CD14-positive monocyte (primary cell): ENCODE measurements around the gene SMYD3. TPM values are rescaled to one million over a fixed set of nuclear protein-coding genes. Genes with fewer than 3 reads are reported as not detected.

Experiments used
- DNase-seq, 3 donors: peaks; one replicate each; pipeline ENCODE4 v3.0.0-alpha.2; 2011 to 2022
- H2AFZ ChIP-seq: 2 replicates; pipeline ENCODE4 v1.6.0; 2012; ENCODE audit warnings: mild to moderate bottlenecking, low read depth, low read length, inconsistent platforms; ENCODE audit not compliant: insufficient read depth, poor library complexity, severe bottlenecking
- H3K27ac ChIP-seq, 2 donors: 1 replicate in 1 of 2; 2 replicates in 1 of 2; pipeline ENCODE4 v1.5.1; 2012 to 2013; ENCODE audit warnings: low read length in 2 of 2, control low read depth in 1 of 2, inconsistent platforms in 1 of 2, low read depth in 1 of 2, mild to moderate bottlenecking in 1 of 2
- H3K27me3 ChIP-seq, 2 donors: one replicate each; pipeline versions ENCODE4 v1.6.0 to v1.6.1; 2011 to 2013; ENCODE audit warnings: low read length in 2 of 2; ENCODE audit not compliant: control insufficient read depth in 2 of 2, insufficient read depth in 2 of 2
- H3K36me3 ChIP-seq, 2 donors: replicated peaks in 1 of 2; 1 replicate in 1 of 2; 2 replicates in 1 of 2; pipeline versions ENCODE4 v1.5.1 to v1.6.1; 2012 to 2013; ENCODE audit warnings: low read length in 2 of 2, control low read depth in 1 of 2, inconsistent platforms in 1 of 2, mild to moderate bottlenecking in 1 of 2; ENCODE audit not compliant: insufficient read depth in 2 of 2, control insufficient read depth in 1 of 2
- H3K4me1 ChIP-seq, 2 donors: 1 replicate in 1 of 2; 2 replicates in 1 of 2; pipeline versions ENCODE4 v1.5.1 to v1.6.1; 2012 to 2013; ENCODE audit warnings: low read length in 2 of 2, control low read depth in 1 of 2, inconsistent platforms in 1 of 2, mild to moderate bottlenecking in 1 of 2, moderate library complexity in 1 of 2; ENCODE audit not compliant: insufficient read depth in 2 of 2, control insufficient read depth in 1 of 2
- H3K4me2 ChIP-seq: replicated peaks from 2 replicates; pipeline ENCODE3; 2012; ENCODE audit warnings: low read length, moderate library complexity, mild to moderate bottlenecking; ENCODE audit not compliant: poor library complexity, severe bottlenecking; ENCODE audit errors: extremely low read depth
- H3K4me3 ChIP-seq, 3 experiments: fragments of 200-600 bp in 1 of 3; sonication (generic) in 1 of 3; replicated peaks in 1 of 3; 1 replicate in 2 of 3; 2 replicates in 1 of 3; pipeline ENCODE4 v1.5.1; 2011 to 2013; ENCODE audit warnings: low read length in 3 of 3, mild to moderate bottlenecking in 3 of 3, control low read depth in 2 of 3, low read depth in 2 of 3, inconsistent platforms in 1 of 3, moderate library complexity in 1 of 3
- H3K79me2 ChIP-seq: 2 replicates; pipeline ENCODE4 v1.6.0; 2012; ENCODE audit warnings: mild to moderate bottlenecking, control low read depth, inconsistent platforms, low read length, moderate library complexity; ENCODE audit not compliant: insufficient read depth
- H3K9ac ChIP-seq: 2 replicates; pipeline ENCODE4 v1.6.0; 2017; ENCODE audit warnings: low read length, mild to moderate bottlenecking; ENCODE audit not compliant: insufficient read depth, poor library complexity, severe bottlenecking
- H3K9me3 ChIP-seq, 2 donors: replicated peaks in 1 of 2; 1 replicate in 1 of 2; 2 replicates in 1 of 2; pipeline versions ENCODE4 v1.5.1 to v1.6.1; 2012 to 2013; ENCODE audit warnings: low read length in 2 of 2, control low read depth in 1 of 2; ENCODE audit not compliant: control insufficient read depth in 1 of 2, insufficient read depth in 1 of 2
- H4K20me1 ChIP-seq: 2 replicates; pipeline ENCODE4 v1.6.0; 2012; ENCODE audit warnings: mild to moderate bottlenecking, low read length, control low read depth, moderate library complexity; ENCODE audit not compliant: insufficient read depth
- H3K27ac Mint-ChIP-seq, 7 donors: one replicate each; pipeline ENCODE4 v1.8.0; 2020; ENCODE audit warnings: mild to moderate bottlenecking in 7 of 7, mixed read lengths in 7 of 7, moderate library complexity in 6 of 7, inconsistent platforms in 2 of 7
- H3K27me3 Mint-ChIP-seq, 3 donors: one replicate each; pipeline ENCODE4 v1.8.0; 2021 to 2022; ENCODE audit warnings: low read depth in 3 of 3, mild to moderate bottlenecking in 3 of 3, mixed read lengths in 3 of 3, moderate library complexity in 3 of 3, inconsistent platforms in 1 of 3
- H3K36me3 Mint-ChIP-seq, 2 donors: one replicate each; pipeline ENCODE4 v1.8.0; 2020; ENCODE audit warnings: mixed read lengths in 2 of 2, inconsistent platforms in 1 of 2, mild to moderate bottlenecking in 1 of 2
- H3K4me1 Mint-ChIP-seq: one replicate; pipeline ENCODE4 v1.8.0; 2020; ENCODE audit warnings: mild to moderate bottlenecking, mixed read lengths
- H3K4me3 Mint-ChIP-seq, 2 donors: one replicate each; pipeline ENCODE4 v1.8.0; 2020; ENCODE audit warnings: mild to moderate bottlenecking in 2 of 2, mixed read lengths in 2 of 2, moderate library complexity in 1 of 2
- H3K9me3 Mint-ChIP-seq, 7 donors: one replicate each; pipeline ENCODE4 v1.8.0; 2020 to 2022; ENCODE audit warnings: mixed read lengths in 7 of 7, mild to moderate bottlenecking in 6 of 7, moderate library complexity in 6 of 7, inconsistent platforms in 2 of 7
- WGBS: methylation state at CpG from one replicate; pipeline ENCODE4 v1.1.5; 2013; ENCODE audit warnings: missing lambda C conversion rate; ENCODE audit not compliant: insufficient coverage; 5-methylcytosine and 5-hydroxymethylcytosine counted together
- intact Hi-C, 2 donors: fragments of 100-400 bp; cut with micrococcal nuclease; formaldehyde crosslinking; loops; one replicate each; pipeline versions ENCODE4 v1.15.0 to v1.15.1; 2023
- polyA plus RNA-seq, 3 donors: library from polyadenylated mRNA; depleted of rRNA in 1 of 3; unstranded in 2 of 3; stranded (reverse) in 1 of 3; fragments of 300-500 nt in 2 of 3; fragments of >200 nt in 1 of 3; fragmentation: Illumina TruSeq in 2 of 3; gene quantifications; 1 replicate in 2 of 3; 2 replicates in 1 of 3; pipeline ENCODE4 v1.2.3, GENCODE V29; 2012 to 2021
- TF ChIP-seq, protein P1 (sequence below): fragments of 200-600 bp; IDR thresholded peaks from one replicate; pipeline ENCODE4 v1.8.0; 2022; ENCODE audit warnings: antibody characterized with exemption, mild to moderate bottlenecking

The SMYD3 gene
- polyA plus RNA-seq, 3 donors: 2.7 to 8.4 (median 4.0) TPM

DNA sequence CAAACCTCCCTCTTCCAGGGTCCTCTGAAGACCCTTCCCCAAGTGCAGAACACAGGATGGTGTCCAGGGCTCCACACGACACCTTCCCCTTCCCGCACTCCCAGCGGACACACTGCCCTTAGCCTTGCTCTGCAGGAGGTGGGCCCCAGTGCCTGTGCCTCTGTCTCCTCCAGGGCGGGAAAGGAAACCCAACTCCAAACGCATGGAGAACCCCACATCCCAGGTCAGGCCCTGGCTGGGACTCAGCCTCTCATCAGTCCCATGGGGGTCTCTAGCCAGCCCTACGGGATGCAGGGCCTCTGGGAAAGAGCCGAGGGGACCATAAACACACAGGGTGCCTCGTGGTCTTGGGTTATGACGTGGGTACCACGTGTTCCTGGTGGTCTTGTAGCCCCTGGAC, 5.6 kb upstream of the SMYD3 start:
- no peak for DNase-seq
- H3K9me3 ChIP-seq: peaks cover 52 to 58% of the 10 kb centered on the region in 2 donors
- no peak overlapping the region for H3K27ac Mint-ChIP-seq
- intact Hi-C loops: no loop called here
- H3K27me3 ChIP-seq: no peaks in the 10 kb centered on the region
- no peaks in the 10 kb centered on the region for H4K20me1 ChIP-seq
- H3K4me1 ChIP-seq: peaks cover 2% of the 10 kb centered on the region in 2 donors
- TF ChIP-seq, protein P1, sequence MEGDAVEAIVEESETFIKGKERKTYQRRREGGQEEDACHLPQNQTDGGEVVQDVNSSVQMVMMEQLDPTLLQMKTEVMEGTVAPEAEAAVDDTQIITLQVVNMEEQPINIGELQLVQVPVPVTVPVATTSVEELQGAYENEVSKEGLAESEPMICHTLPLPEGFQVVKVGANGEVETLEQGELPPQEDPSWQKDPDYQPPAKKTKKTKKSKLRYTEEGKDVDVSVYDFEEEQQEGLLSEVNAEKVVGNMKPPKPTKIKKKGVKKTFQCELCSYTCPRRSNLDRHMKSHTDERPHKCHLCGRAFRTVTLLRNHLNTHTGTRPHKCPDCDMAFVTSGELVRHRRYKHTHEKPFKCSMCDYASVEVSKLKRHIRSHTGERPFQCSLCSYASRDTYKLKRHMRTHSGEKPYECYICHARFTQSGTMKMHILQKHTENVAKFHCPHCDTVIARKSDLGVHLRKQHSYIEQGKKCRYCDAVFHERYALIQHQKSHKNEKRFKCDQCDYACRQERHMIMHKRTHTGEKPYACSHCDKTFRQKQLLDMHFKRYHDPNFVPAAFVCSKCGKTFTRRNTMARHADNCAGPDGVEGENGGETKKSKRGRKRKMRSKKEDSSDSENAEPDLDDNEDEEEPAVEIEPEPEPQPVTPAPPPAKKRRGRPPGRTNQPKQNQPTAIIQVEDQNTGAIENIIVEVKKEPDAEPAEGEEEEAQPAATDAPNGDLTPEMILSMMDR: no peak
- H3K36me3 ChIP-seq: no peaks in the 10 kb centered on the region
- no peak overlapping the region for H3K4me2 ChIP-seq
- no peak overlapping the region for H3K4me3 ChIP-seq
- H3K27ac ChIP-seq: no peak overlapping the region
- peaks cover 2 to 3% (median 3%) of the 10 kb centered on the region in 3 donors for H3K27me3 Mint-ChIP-seq
- 95% methylated on average over 10 of the region's 10 CpGs for WGBS
- H2AFZ ChIP-seq: no peak overlapping the region
- peaks cover 3% of the 10 kb centered on the region for H3K4me1 Mint-ChIP-seq
- no peaks in the 10 kb centered on the region for H3K36me3 Mint-ChIP-seq
- H3K79me2 ChIP-seq: no peaks in the 10 kb centered on the region
- peaks cover 35 to 53% (median 51%) of the 10 kb centered on the region in 7 donors for H3K9me3 Mint-ChIP-seq
- H3K9ac ChIP-seq: no peak overlapping the region
- no peak overlapping the region for H3K4me3 Mint-ChIP-seq

DNA sequence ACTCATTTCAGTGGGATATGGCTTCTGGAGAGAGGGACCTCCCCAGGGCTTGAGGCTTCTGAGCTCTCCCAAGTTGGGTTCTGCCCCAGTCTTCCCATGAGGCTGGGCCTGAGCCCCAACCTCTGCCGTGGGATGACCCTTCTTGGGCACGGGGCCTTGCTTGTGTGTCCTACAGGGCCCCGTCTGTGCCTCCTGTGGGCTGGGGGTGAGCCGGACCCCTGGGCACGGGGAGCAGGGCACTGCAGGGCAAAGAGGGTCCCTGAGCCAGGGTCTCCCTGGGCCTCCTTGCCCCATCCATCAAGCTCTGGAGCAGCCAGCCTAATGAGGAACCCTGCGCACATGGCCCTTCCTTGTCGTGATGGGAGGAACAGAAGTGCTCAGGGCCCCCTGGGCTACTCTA, 5.2 kb upstream of the SMYD3 start:
- TF ChIP-seq, protein P1: no peak
- H3K9ac ChIP-seq: no peak overlapping the region
- H3K4me1 ChIP-seq: peaks cover 4 to 5% of the 10 kb centered on the region in 2 donors
- Mint-ChIP-seq H3K27me3 (peaks cover 2 to 3% (median 3%) of the 10 kb centered on the region in 3 donors), H3K4me3 (no peak overlapping the region), H3K27ac (no peak overlapping the region), H3K4me1 (peaks cover 6% of the 10 kb centered on the region), H3K36me3 (no peaks in the 10 kb centered on the region), H3K9me3 (peaks cover 32 to 49% (median 47%) of the 10 kb centered on the region in 7 donors)
- H3K27ac ChIP-seq: no peak overlapping the region
- no peak overlapping the region for H3K4me3 ChIP-seq
- H3K4me2 ChIP-seq: no peak overlapping the region
- H2AFZ ChIP-seq: no peak overlapping the region
- no peaks in the 10 kb centered on the region for H4K20me1 ChIP-seq
- H3K9me3 ChIP-seq: peaks cover 48 to 54% of the 10 kb centered on the region in 2 donors
- H3K36me3 ChIP-seq: no peaks in the 10 kb centered on the region
- no peaks in the 10 kb centered on the region for H3K27me3 ChIP-seq
- 100% methylated on average over 7 of the region's 7 CpGs for WGBS
- no peaks in the 10 kb centered on the region for H3K79me2 ChIP-seq
- DNase-seq: no peak
- intact Hi-C loops: no loop called here
